Kidney (tissue), 14 donors: ENCODE data around the gene NR2F2. TPM values are rescaled to one million over a fixed set of nuclear protein-coding genes. Genes with fewer than 3 reads are reported as not detected.

ENCODE experiments used
- DNase-seq, 5 donors: peaks; one replicate each; pipeline ENCODE4 v3.0.0-alpha.2; 2013 to 2020
- FAIRE-seq: peaks from 2 replicates; lab custom pipeline; 2012; peaks lifted over from hg19 to GRCh38; lab: Jason Lieb, UNC
- H3K27ac ChIP-seq, 2 donors: one replicate each; pipeline ENCODE4 v1.7.0; 2013; ENCODE audit warnings: low read depth in 2 of 2, low read length in 2 of 2, inconsistent platforms in 1 of 2
- H3K27me3 ChIP-seq: one replicate; pipeline ENCODE4 v1.7.1; 2013; ENCODE audit warnings: low read length, inconsistent platforms; ENCODE audit not compliant: control insufficient read depth, insufficient read depth
- H3K36me3 ChIP-seq, 3 donors: one replicate each; pipeline versions ENCODE4 v1.7.0 to v1.7.1; 2013; ENCODE audit warnings: low read length in 3 of 3, control low read depth in 1 of 3, inconsistent platforms in 1 of 3; ENCODE audit not compliant: insufficient read depth in 3 of 3, control insufficient read depth in 2 of 3
- H3K4me1 ChIP-seq, 3 donors: one replicate each; pipeline versions ENCODE4 v1.7.0 to v1.7.1; 2013; ENCODE audit warnings: low read length in 3 of 3, inconsistent platforms in 1 of 3, low read depth in 1 of 3; ENCODE audit not compliant: control insufficient read depth in 2 of 3, insufficient read depth in 2 of 3
- H3K4me3 ChIP-seq, 3 donors: one replicate each; pipeline versions ENCODE4 v1.7.0 to v1.8.1; 2013; ENCODE audit warnings: low read length in 3 of 3, control low read depth in 1 of 3, inconsistent platforms in 1 of 3
- H3K9ac ChIP-seq, 3 donors: one replicate each; pipeline versions ENCODE4 v1.7.0 to v1.7.1; 2013; ENCODE audit warnings: low read length in 3 of 3, control low read depth in 1 of 3, inconsistent platforms in 1 of 3
- H3K9me3 ChIP-seq, 3 donors: one replicate each; pipeline versions ENCODE4 v1.7.0 to v1.7.1; 2013; ENCODE audit warnings: low read length in 3 of 3, control low read depth in 1 of 3, inconsistent platforms in 1 of 3; ENCODE audit not compliant: control insufficient read depth in 2 of 3, insufficient read depth in 1 of 3
- CTCF ChIP-seq: IDR thresholded peaks from 3 replicates; pipeline ENCODE4 v1.5.1; 2012; ENCODE audit warnings: mild to moderate bottlenecking, moderate library complexity, borderline replicate concordance; ENCODE audit not compliant: insufficient read depth; ENCODE audit errors: extremely low read depth
- intact Hi-C: fragments of 100-400 bp; cut with DNase I; formaldehyde crosslinking; loops from one replicate; pipeline ENCODE4 v1.11.1; 2022
- polyA plus RNA-seq: library from polyadenylated mRNA; stranded (reverse); fragments of 350-450 nt; fragmentation: Illumina TruSeq; extraction: RNeasy Lipid Tissue Mini Kit (QIAGEN cat#74804); gene quantifications from one replicate; pipeline ENCODE4 v1.2.3, GENCODE V29; 2014; ENCODE audit warnings: low read depth, low replicate concordance; ENCODE audit not compliant: insufficient read depth
- total RNA-seq: library from RNA; stranded (reverse); fragmentation: NEBNext Ultra II Directional; extraction: Animal tissue kit (Norgen Biotek cat#: 25700); gene quantifications from one replicate; pipeline ENCODE4 v1.2.1, GENCODE V29; 2021
- donor health status: control.
- donor health status: control.
- donor health status: control.
- donor health status: control.
- donor health status: control.
- donor health status: DM: yes; HTN: yes; CAD: no.
- donor health status: Normal renal cell carcinoma (clear cell type).

NR2F2 gene
- total and polyA plus RNA-seq, 2 donors from 2014 or later: 42.5 to 191 TPM

GRCh38 chr15:96350934-96351724 lies 20.6 kb downstream of the NR2F2 start:
- Histone ChIP-seq H3K9me3 (no peaks in the 10 kb centered on the region), H3K36me3 (peaks cover 0 to 2% (median 0%) of the 10 kb centered on the region in 3 donors), H3K27me3 (no peaks in the 10 kb centered on the region), H3K27ac (peak overlapping the region; percentile 91 to 93), H3K4me3 (peak overlapping the region in 2 of 3 donors; percentile 23 to 30), H3K4me1 (peaks cover 5 to 35% (median 19%) of the 10 kb centered on the region in 3 donors), H3K9ac (peak overlapping the region in 2 of 3 donors; percentile 19 to 63)
- no peak for FAIRE-seq
- no peak for TF ChIP-seq CTCF
- peak in 3 of 5 donors; percentile 40 to 52 (median 50) for DNase-seq
- intact Hi-C loops: no loop called here

GRCh38 chr15:96351761-96352603 lies 21.5 kb downstream of the NR2F2 start:
- no peaks in the 10 kb centered on the region for H3K27me3 ChIP-seq
- H3K9me3 ChIP-seq: no peaks in the 10 kb centered on the region
- intact Hi-C loops: no loop called here
- H3K4me3 ChIP-seq: peak overlapping the region in 2 of 3 donors; percentile 23 to 30
- peaks cover 5 to 32% (median 19%) of the 10 kb centered on the region in 3 donors for H3K4me1 ChIP-seq
- DNase-seq (peak; percentile 69 to 90 (median 76)), FAIRE-seq (no peak)
- H3K9ac ChIP-seq: peak overlapping the region in 1 of 3 donors; percentile 63
- no peak for TF ChIP-seq CTCF
- peaks cover 0 to 2% (median 0%) of the 10 kb centered on the region in 3 donors for H3K36me3 ChIP-seq
- peak overlapping the region; percentile 91 to 93 for H3K27ac ChIP-seq

DNA sequence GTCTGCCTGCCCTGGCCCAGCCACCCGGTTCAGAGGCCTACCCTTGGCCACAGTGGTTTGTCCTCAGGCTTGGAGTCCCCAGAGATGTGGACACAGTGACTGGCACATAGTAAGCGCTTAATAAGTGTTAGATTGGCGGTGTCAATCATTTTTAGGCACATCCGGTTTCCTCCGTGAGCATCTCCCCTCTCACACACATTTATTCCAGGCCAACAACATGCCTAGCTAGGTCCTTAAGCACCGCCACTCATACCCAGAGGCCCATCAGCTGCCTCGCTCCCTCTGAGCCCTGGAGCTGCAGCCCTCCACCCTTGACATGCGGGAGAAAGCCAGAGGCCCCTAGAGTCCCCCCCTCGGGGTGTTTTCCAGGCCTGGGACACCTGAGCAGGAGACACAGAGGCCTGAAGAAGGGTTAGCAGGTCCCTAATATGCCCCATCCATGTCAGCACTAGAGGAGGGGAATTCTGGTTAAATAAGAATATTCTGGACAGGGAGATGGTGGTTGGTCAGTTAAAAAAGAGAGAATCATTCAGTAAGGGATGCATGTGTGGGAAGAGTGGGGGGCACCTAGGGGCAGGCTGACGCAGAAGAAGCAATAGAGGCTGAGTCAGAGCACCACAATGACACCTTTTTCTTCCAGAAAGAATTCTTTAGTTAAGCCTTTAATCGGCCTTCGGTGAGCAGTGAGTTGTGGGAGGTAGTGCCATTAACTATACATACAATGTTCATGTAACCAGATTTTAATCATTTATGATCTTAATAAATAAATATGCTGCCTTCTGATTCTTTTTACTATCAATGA lies 22.3 kb downstream of the NR2F2 start:
- H3K9me3 ChIP-seq: no peaks in the 10 kb centered on the region
- intact Hi-C loops: no loop called here
- H3K4me1 ChIP-seq: peaks cover 5 to 32% (median 19%) of the 10 kb centered on the region in 3 donors
- no peak for FAIRE-seq
- no peak for TF ChIP-seq CTCF
- peaks cover 0 to 2% (median 0%) of the 10 kb centered on the region in 3 donors for H3K36me3 ChIP-seq
- H3K27me3 ChIP-seq: no peaks in the 10 kb centered on the region
- peak overlapping the region; percentile 91 to 93 for H3K27ac ChIP-seq
- DNase-seq: peak; percentile 25 to 66 (median 56)
- H3K9ac ChIP-seq: peak overlapping the region; percentile 10 to 63 (median 13)
- peak overlapping the region in 2 of 3 donors; percentile 68 to 76 for H3K4me3 ChIP-seq
